Stimulated activated CD4-positive, alpha-beta T cell treated with anti-CD3 and anti-CD28 coated beads, Interleukin-1b, Interleukin-23, amount 100 ng/mL, for 48 hours (primary cell): ENCODE measurements around the gene LYRM4.

Experiments
- DNase-seq: peaks from one replicate; pipeline ENCODE4 v3.0.0-alpha.2; 2020

LYRM4 gene

DNA sequence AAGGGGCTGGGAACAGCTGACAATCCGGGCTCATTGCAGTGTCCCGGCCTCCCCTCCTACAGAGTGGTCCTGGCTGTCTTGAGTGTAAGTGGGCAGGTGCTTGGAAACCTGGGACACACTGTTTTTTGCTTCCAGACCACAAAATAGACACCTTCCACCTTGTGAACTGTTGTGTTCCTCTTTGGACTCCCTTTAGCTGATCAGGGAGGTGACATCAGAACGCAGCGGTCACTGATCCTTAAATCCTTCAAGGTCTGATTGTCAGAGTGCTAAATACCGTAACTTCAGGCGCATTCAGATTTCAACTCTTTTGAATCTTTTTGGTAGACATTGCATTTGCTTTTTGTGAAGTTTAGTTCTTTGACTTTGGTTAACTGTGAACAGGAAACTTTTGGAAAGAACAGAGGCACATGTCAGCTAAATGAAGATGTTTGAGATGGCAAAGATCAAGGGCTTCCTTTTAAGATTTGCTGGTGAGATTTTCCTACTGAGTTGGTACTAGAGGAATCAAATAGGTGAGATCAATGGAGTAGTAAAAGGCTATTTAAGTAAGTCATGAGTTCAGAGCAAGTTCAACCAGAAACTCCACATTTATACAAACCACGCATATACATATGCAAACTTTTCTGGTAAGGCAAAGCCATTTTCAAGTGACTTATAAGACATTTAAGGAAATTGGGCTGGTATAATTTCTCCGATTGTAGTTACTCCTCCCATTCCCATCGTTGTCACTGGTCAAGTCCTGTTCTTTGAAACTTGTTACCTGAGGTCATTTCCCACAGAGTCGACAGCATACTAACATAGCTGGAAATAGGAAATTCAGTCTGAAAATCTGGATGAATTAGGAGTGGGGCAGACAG lies 169.3 kb downstream of the LYRM4 start:
- no peak for DNase-seq

DNA sequence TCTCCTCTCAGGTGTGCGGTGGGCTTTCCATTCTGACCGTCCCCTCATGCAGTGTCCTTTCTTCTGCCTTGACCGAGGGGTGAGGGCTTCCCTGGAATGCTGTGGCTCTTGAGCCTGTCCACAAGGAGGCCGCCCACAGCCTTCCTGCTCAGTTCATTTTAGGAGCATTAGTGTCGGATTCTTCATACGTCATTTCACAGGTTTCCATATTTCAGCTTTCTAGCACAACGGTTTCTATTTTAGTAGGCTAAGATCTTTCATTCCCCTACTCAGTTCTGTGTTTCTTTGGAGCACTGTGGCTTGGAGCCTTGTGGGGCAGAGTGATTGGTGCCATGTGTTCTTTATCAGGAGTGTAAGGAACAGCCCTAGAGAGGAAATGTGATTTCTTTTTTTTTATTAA lies 170.1 kb downstream of the LYRM4 start:
- no peak for DNase-seq

DNA sequence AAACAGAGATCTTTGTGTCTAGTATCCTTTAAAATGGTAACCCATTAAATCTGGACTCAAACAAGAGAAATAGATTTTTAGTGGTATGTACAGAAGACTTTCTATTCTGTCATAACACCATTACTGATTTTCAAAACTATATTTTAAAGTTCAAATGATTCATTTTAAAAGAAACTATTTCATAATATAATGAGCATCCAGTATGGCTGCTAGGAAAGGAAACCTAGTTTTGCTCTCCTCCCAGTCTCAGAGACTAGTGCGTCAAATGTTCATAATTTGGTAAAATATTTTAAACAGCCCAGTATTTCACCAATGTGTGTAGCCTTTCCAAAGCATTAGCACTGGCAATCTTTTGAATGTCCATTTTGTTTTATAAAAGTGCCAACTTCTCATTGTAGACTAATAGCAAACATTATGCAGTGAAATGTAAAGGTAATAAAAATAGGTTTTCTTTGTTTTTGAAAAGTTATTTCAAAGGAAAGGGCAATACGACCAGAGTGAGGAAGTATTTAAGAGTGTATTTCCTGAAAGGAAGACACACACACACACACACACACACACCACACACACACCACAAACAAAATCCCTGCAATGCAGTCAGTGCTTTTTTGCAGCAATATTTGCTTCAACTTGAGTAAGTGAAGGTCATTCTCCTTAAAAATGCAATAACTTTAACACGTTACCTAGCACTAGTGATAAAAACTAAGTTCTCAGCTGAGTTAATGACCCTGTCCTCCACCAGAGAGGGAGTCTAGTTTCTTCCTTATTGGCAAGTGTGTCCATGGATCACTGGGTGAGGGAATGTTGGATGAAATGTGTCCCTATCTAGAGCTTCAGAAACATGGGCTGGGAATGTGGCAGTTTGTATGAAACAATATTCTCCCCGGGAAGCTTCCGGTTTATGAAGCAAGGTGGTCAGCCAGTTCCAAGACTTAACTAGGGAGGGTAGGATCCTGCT lies 171.0 kb downstream of the LYRM4 start:
- no peak for DNase-seq

DNA sequence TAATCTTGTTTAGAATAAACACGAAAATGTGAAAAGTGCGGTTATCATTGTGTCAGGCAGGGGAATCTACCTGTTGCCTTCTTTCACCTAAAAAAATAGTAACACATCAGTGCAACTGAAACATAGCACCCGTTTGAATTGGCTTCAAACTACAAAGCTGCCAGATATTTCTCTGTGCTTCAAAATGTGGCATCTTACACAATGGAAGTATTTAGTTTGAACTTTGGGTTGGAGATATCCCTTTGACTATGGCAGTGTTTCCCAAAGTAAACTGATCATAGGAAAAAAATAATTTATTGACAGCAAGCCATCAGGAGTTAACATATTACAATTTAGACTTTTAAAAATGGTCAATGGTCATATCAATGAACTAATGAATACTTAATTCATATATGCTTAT lies 172.0 kb downstream of the LYRM4 start:
- no peak for DNase-seq

DNA sequence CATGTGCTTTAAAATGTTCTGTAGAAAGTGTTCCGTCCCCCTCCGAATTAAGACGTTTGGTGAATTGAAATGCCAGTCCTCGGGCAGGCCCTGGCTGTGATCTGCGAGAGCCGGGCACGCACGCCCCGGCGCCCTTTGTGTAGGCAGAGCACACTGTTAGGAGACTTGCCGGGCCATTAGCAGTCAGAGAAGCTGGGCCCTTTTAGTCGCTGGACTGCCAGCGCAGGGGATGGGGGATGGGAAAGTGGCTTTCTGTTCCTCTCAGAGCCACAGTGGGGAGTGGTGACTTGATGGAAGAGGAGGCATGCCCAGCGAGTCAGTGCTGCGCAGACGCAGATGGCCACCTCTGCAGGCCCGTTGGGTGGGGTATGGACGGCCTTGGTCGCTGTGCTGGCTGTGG lies 173.4 kb downstream of the LYRM4 start:
- no peak for DNase-seq

DNA sequence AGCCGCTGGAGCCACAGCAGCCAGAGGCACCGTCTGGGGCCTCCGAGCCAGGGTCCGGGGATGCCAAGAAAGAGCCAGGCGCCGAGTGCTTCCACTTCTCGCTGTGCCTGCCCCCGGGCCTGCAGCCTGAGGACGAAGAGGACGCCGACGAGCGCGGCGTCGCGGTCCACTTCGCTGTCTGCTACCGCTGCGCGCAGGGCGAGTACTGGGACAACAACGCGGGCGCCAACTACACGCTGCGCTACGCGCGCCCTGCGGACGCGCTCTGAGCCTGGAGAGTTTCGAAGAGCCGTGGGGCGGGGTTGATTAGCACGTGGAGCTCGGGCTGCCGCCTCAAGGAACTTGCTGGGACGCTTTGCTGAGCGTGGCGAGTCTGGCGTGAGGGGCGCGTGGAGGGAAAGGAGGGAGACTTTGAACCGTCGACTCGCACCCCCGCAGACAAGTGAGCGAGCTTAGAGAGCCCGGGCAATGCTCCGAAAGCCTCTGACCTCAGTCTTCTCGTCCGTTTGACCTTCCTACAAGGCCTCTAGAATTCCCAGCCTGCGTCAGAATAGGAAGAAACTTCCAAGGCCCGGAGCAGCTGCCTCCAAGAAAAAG lies 174.4 kb downstream of the LYRM4 start:
- DNase-seq, result no peak

DNA sequence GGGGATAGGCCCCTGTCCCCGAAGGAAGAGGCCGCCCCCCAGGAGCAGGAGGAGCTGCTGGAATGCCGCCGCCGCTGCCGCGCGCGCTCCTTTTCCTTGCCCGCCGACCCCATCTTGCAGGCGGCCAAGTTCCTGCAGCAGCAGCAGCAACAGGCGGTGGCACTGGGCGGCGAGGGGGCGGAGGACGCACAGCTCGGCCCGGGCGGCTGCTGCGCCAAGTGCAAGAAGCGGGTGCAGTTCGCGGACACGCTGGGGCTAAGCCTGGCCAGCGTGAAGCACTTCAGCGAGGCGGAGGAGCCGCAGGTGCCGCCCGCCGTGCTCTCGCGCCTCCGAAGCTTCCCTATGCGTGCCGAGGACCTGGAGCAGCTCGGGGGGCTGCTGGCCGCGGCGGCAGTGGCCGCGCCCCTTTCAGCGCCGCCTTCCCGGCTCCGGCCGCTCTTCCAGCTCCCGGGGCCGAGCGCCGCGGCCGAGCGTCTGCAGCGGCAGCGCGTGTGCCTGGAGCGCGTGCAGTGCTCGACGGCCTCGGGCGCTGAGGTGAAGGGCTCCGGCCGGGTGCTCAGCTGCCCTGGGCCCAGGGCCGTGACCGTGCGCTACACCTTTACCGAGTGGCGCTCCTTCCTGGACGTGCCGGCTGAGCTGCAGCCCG lies 175.0 kb downstream of the LYRM4 start:
- no peak for DNase-seq

DNA sequence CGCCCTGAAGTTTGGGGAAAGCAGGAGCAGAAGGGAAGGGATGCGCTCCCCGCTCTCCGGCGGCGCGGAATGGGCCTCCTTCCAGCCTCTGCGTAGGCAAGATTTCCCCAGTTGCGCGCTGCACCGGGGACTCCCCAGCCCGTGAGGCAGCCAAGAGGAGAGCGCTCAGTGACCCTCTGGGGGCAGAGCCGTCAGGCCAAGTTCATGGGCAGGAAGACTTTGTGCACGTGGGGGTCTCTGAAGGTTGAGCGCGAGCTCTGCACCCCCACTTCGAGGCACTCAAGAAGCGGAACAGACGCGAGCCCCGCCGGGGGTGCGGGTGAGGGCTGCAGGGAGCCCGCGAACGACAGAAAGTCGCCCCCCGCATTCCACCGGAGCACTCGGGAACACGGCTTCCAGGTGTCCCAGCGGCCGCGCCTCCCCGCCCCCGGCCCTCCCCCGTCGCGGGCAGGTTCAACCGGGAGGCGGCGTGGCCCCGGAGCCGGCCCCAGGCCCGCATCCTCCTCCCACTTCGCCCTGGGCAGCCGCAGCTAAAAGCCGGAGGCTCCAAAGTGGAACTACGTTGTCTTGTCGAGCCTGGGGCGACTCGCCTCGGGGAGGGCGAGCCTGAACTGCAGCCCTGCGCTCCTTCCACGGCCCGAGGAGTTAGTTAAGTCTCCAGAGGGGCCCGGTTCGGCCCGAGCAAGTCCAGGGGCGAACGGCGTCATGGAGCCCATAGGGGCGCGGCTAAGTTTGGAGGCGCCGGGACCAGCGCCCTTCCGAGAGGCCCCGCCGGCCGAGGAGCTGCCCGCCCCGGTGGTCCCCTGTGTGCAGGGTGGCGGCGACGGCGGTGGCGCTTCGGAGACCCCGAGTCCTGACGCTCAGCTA lies 175.7 kb downstream of the LYRM4 start, which contains the start of gene PPP1R3G:
PPP1R3G (plus strand) TSS at position 561 of the 867 bp plus-strand sequence; CDS start at position 706, 145 bp downstream.
- DNase-seq, result no peak

DNA sequence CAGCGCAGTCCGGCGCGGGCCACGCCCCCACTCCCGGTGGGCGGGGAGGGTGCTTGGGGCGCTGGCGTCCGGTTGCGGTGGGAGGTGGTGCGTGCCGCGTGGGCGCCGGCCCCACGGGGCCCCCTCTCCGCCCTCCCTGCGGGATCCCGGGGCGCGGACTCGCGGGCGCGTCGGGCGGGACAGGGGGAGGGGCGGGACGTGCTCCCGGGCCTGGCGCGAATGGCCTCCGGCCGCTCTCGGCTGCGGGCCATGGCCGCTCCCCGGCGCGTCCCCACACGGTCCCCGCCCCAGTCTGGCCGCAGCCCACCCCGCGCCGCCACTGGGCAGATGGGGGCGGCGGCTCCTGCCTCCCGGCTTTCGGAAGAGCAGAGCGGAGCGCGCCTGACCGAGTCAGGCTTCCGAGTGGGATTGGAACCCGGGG lies 176.4 kb downstream of the LYRM4 start:
- DNase-seq, result no peak

DNA sequence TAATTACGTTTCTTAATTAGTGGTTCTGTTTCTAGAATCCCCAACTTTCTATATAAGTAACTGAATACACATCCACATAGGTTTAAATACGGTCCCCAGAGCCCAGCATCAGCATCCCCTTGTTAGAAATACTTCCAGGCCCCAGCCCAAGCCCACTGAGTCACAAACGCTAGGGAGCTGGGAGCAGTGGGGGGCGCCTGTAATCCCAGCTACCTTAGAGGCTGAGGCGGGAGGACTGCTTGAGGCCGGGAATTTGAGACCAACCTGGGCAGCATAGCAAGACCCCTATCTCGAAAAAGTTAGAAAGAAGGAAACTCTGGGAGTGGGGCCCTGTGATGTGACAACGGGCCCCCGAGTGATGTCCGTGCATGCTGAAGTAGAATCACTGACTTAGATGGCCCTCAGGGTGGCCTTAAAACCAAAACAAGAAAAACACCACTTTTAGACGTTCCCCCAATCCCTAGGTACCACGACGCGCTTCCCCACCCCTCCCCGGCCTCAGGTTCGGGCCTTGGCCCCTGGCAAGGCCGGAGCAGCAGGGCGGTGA lies 176.9 kb downstream of the LYRM4 start:
- no peak for DNase-seq

DNA sequence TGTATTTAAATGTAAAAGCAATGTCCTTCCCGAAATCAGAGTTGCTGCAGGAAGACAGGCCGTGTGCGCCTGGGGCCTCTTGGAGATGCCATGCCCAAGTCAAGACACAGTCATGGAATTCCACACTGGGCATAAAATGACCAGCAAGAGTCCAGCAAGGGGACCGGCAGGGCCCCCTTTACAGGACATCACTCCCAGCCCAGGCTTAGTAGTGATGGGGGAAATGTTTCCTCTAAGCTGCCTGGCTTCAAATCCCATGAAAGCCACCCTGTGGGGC lies 177.5 kb downstream of the LYRM4 start:
- DNase-seq, result no peak

DNA sequence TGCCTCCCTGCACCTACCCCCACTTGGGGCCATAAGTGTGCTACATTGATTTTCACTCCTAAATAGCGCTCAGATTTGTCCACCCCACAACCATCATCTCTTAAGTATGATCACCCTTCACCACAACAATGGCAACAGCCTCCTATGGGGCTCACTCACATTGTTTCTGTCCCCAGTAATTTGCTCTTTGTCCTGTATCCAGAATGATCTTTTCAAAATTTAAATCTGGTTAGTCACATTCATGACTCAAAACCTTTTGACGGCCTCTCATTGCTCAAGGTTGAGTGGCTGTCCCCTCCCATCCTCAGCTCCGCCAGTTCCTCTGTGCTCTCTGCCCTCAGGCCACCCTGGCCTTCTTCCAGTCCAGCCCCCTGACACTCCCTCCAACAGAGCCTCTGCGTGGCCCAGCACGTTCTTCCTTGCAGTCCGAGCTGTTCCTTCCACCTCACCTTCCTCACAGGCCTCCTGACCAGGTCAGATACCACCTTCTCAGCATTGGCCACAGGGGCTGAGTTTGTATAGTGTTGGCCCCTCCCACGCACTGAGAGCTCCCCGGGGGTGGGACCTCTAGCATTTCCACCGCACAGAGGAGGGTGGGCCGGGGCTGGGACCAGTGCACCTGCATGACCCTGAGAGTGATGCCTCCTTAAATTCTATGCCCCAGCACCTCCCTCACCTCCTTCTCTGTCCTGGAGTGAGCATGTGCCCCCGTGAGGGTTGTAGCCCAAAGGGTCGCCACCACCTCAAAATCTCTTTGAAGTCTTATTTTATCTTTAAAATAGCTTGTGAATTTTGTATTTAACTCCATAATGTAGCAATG lies 178.1 kb downstream of the LYRM4 start:
- DNase-seq, result no peak

DNA sequence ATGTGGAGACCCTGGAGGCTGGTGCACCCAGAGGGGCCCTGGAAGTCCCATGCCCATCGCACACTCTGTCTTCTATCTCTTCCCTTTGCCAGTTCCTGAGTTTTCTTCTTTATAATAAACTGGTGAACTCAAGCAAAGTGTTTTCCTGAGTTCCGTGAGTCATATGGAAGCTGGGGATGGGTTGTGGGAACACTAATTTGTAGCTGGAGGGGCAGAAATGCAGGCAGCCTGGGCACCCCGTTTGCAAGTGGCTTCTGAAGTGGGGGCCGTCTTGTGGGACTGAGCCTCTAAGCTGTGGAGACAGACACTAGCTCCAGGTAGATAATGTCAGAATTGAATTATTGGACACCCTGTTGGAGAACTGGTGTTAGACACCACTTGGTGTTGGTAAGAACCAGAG lies 178.8 kb downstream of the LYRM4 start:
- DNase-seq, result no peak

DNA sequence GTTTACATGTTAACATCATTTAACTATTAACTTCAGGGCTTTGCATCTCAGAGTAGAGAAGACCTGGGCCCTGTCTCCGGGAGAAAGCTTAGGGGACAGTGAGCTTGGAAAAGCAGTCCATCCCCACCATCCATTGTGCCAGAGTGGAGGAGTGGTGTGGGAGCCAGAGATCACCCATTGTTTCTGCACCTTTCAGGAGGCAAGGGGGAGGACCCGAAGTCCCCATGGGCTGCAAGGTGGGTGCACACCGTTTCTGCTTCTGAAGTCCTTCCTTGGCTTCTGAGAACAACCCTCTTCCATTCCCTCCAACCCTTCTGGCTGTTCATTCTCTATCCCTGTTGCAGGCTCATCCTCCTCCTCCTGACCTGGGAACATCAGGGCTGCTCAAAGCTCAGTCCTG lies 179.6 kb downstream of the LYRM4 start:
- no peak for DNase-seq

DNA sequence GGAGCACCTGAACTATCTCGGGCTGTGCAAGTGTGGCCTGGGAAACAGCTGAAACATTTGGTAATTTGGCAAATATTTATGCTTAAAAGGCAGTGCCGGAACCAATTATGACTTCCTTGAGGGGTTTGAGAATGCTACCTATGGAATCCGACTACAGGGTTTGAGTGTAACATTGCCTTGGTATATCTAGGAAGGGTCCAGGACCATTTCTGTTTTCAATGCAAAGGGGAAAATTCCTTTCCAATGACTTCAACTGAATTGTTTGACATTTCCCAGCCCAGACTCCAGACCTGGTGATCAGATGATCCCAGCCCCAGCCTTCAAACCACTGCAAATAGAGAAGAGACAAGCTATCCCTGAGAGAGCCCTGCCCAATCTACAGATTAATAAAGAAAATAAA lies 180.2 kb downstream of the LYRM4 start:
- no peak for DNase-seq

DNA sequence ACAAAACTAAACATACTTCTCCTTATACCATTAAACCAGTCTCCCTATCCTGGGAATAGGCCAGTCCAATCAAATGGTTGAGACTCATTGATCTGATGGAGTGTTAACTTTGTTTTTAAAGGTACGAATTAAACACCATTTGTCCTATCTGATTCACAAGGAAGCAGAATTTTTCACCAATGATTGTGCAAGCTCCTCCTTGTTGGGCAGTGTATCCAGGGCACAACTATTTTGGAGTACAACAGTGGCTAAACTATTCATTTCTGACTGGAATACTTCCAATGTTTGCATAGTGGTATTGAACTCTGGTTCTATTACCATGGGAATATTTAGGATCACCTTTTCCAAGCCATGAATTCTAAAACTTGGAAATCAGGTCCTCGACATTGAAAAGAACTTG lies 181.1 kb downstream of the LYRM4 start:
- no peak for DNase-seq

DNA sequence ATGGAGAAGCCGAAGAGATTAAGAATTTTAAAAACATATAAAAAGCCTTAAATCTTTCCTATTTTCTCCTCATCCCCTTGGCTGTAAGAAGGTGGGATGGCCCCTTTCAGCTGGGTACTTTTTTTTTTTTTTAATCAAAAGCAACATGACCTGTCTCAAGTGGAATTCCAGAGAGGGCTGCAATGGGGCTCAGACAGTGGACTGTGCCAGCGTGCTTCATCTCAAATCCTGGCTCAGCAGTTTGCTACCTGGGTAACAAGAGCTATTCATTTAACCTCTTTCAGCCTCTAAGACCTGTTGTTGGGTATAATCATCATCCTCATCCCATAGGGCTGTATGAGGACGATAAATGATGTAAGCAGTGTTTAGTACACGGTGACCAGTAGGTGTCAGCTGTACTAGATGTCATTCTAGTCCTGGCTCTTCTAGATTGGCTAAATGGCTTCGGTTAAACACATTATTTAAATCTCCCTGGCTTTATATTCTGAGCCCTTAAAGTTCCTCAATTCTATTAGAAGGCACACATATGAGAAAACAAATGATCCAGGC lies 182.6 kb downstream of the LYRM4 start:
- no peak for DNase-seq

DNA sequence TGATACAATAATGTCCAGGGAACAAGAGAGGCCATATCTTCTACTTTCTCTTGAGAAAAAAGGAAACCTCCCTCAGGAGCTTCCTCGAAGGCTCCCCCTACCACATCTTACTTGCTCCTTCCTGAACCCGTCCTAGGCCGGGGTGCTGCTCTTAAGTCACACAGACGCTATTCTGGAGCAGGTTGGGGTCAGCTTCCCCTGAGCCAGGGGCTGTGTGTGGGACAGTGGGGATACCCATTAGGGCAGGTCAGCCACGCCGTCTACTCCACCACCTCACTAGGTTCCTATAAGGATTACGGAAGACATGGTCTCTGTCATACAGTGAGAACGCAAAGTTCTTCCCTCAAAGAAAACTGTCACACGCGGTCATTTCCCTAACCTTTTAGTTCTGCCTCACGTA lies 183.8 kb downstream of the LYRM4 start:
- no peak for DNase-seq

DNA sequence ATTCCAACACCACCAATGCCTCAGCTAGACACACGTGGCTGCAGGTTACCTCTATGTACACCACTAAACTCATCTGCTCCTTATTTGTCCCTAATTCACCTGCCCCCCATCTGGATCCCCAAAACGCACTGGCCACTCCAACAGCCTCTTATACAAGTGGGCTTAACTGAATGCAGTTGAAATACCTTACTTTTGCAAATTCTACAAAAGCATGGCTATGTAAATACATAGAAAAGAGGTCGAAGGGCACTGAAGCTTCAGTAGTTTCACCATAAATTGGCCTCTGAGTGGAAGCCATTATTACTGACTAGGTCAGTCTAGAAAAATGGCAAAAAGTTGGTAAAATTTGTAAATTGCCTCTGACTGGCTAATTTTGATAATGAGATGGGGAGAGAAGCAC lies 186.8 kb downstream of the LYRM4 start:
- no peak for DNase-seq

DNA sequence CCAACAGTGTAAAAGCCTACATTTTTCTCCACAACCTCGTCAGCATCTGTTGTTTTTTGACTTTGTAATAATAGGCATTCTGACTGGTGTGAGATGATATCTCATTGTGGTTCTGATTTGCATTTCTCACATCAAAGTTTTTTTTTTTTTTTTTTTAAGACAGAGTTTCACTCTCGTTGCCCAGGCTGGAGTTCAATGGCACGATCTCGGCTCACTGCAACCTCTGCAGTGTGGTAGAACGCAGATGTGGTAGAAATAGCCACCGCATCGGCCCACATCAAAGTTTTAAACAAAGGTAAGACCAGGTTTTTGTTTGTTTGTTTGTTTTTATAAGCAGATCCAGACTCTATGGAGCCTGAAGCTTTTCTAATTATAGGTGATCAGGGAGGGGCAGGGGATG lies 188.3 kb downstream of the LYRM4 start:
- no peak for DNase-seq

DNA sequence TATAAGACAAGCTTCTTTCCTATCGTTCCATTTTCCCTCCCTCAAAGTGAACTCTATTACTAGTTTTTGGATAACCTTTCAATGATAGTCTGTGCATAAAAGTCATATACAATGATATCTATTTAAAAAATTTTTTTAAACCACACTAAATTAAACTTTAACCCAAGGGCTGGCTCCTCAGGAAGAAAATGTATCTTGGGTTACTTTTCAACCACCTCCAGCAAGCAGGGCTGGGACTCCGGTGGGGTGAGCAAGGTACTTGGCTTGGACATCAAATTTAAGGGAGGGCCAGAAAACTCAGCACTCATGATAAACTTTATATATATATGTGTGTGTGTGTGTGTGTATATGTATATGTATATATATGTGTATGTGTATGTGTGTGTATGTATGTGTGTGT lies 189.5 kb downstream of the LYRM4 start:
- no peak for DNase-seq
